HG02884 (cell line): ENCODE data around the gene PDZD4.

Experiments used
- ATAC-seq: cut with Tn5 transposase; IDR thresholded peaks from one replicate; pipeline ENCODE4 v1.9.1; 2021; ENCODE audit warnings: mild to moderate bottlenecking, moderate library complexity; ENCODE audit not compliant: unreplicated experiment

PDZD4 gene

GRCh38 chrX:153789654-153790053 lies 40.7 kb downstream of the PDZD4 start:
- ATAC-seq: no peak

- no peak for ATAC-seq
Observed at GRCh38 chrX:153786669-153787068, 43.7 kb downstream of the PDZD4 start.

GRCh38 chrX:153784325-153784967 lies 45.9 kb downstream of the PDZD4 start:
- ATAC-seq: no peak

GRCh38 chrX:153783378-153784013 lies 46.8 kb downstream of the PDZD4 start:
- ATAC-seq: no peak

GRCh38 chrX:153782871-153783270 lies 47.5 kb downstream of the PDZD4 start:
- ATAC-seq: no peak

- no peak for ATAC-seq
Observed at GRCh38 chrX:153782313-153782712, 48.0 kb downstream of the PDZD4 start.

- ATAC-seq: no peak
Observed at GRCh38 chrX:153781428-153782047, 48.8 kb downstream of the PDZD4 start.

GRCh38 chrX:153780678-153781427 lies 49.5 kb downstream of the PDZD4 start, which contains the start of gene SRPK3:
SRPK3 (plus strand) TSS chrX:153781041; CDS start chrX:153781087, 46 bp downstream.
- ATAC-seq: no peak

- ATAC-seq: no peak
Observed at GRCh38 chrX:153779891-153780677, 50.3 kb downstream of the PDZD4 start.

- no peak for ATAC-seq
Observed at GRCh38 chrX:153778684-153779101, 51.7 kb downstream of the PDZD4 start.

GRCh38 chrX:153778181-153778580 lies 52.2 kb downstream of the PDZD4 start:
- ATAC-seq: no peak

GRCh38 chrX:153777261-153778090 lies 52.9 kb downstream of the PDZD4 start:
- no peak for ATAC-seq

- no peak for ATAC-seq
Observed at GRCh38 chrX:153776611-153777045, 53.7 kb downstream of the PDZD4 start.

GRCh38 chrX:153776120-153776599 lies 54.2 kb downstream of the PDZD4 start:
- ATAC-seq: no peak

GRCh38 chrX:153775293-153776119 lies 54.8 kb downstream of the PDZD4 start:
- no peak for ATAC-seq

GRCh38 chrX:153774576-153775292 lies 55.6 kb downstream of the PDZD4 start:
- no peak for ATAC-seq

GRCh38 chrX:153773741-153774575 lies 56.4 kb downstream of the PDZD4 start:
- no peak for ATAC-seq
